C4-2B (cell line): ENCODE measurements around the gene CTNNA3.

Source experiments
- H3K27ac ChIP-seq: fragments of 450-650 bp; 2 replicates; pipeline ENCODE4 v1.5.1; 2017
- ZFX ChIP-seq: fragments of 450-650 bp; IDR thresholded peaks from 2 replicates; pipeline ENCODE4 v1.6.1; 2017
- TF ChIP-seq, protein P1 (sequence below): fragments of 450-650 bp; conservative IDR thresholded peaks from 2 replicates; pipeline ENCODE4 v1.5.1; 2017; ENCODE audit warnings: mild to moderate bottlenecking

The CTNNA3 gene

DNA sequence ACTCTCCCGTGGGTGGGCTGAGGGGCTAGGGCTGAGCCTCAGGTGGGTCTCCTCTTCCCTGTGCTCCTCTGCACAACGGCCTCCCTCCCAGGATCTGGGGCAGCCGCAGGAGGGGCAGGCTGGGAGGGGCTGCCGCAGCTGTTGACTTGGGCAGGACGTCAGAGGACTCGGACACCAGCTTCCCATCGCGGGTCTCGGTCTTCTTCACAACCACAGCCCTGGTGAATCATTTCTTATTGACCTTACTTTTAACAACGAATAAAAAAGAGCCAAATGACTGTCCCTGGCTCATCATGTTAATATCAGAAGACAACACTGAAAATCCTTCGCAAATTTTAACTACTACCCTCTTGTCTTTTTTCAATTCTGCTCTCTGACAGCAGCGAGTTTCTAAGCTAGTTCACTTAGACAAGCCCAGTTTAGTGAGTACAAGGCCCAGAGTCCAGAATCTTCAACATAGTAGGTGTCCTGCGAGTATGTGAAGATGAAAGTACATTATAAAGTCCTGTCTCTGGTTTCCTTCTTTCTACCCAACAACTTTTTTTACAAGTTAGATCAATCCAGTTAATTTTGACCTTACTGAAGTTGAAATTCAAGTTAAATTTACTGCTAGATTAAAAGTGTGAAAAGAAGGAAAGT lies 32.4 kb downstream of the CTNNA3 start:
- no peak overlapping the region for H3K27ac ChIP-seq
- TF ChIP-seq, protein P1, sequence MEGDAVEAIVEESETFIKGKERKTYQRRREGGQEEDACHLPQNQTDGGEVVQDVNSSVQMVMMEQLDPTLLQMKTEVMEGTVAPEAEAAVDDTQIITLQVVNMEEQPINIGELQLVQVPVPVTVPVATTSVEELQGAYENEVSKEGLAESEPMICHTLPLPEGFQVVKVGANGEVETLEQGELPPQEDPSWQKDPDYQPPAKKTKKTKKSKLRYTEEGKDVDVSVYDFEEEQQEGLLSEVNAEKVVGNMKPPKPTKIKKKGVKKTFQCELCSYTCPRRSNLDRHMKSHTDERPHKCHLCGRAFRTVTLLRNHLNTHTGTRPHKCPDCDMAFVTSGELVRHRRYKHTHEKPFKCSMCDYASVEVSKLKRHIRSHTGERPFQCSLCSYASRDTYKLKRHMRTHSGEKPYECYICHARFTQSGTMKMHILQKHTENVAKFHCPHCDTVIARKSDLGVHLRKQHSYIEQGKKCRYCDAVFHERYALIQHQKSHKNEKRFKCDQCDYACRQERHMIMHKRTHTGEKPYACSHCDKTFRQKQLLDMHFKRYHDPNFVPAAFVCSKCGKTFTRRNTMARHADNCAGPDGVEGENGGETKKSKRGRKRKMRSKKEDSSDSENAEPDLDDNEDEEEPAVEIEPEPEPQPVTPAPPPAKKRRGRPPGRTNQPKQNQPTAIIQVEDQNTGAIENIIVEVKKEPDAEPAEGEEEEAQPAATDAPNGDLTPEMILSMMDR = no peak
- TF ChIP-seq ZFX = no peak

DNA sequence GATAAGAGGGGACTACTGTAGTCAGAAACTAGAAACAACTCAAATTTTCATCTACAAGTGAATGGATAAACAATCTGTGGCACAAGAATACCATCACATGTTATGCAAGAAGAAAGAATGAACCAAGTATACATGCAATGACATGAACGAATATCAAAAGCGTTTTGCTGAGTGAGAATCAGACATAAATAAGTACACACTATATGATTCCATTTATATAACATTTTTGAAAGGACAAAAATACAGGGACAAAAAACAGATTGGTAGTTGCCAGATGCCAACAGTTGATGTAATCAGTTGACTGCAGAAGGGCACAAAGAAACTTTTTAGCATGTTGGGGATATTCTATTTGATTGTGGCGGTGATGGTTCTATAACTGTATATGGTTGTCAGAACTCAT lies 33.6 kb downstream of the CTNNA3 start:
- no peak for TF ChIP-seq ZFX
- TF ChIP-seq, protein P1 = no peak
- H3K27ac ChIP-seq = no peak overlapping the region

DNA sequence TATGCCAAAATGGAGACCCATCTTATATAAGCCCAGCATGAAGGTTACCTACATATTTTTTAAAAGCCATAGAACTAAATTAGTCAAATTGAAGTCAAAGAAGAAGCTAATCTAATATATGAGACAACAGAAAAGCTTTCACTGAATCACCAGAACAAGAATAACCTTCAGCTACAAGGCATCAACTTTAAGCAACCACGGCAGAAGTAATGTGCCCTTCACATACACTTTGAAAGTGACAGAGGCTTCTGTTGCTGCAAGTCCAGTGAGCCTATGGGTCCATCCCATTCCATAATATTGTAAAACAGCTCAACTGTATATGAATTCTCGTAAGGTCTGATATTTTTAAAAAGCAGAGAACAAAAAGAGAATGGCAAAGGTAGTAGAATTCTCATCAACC lies 36.5 kb downstream of the CTNNA3 start:
- TF ChIP-seq ZFX = no peak
- TF ChIP-seq, protein P1 = no peak
- no peak overlapping the region for H3K27ac ChIP-seq

DNA sequence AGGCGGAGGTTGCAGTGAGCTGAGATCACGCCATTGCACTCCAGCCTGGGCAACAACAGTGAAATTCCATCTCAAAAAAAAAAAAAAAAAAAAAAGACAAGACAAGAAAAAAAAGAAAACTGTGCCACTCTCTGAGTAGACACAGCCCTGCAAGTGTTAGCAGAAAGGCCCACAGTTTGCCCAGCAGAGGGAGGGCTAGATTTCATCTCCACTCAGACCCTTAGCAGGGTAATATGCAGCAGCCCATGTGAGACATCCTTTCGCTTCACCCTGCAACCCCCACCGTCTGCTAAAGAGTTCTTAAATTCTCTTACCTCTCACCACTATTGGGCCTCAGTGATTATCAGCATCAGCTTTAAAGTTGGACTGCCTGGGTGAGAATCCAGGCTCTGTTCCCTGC lies 38.2 kb downstream of the CTNNA3 start:
- H3K27ac ChIP-seq = no peak overlapping the region
- TF ChIP-seq, protein P1 = no peak
- TF ChIP-seq ZFX = no peak

DNA sequence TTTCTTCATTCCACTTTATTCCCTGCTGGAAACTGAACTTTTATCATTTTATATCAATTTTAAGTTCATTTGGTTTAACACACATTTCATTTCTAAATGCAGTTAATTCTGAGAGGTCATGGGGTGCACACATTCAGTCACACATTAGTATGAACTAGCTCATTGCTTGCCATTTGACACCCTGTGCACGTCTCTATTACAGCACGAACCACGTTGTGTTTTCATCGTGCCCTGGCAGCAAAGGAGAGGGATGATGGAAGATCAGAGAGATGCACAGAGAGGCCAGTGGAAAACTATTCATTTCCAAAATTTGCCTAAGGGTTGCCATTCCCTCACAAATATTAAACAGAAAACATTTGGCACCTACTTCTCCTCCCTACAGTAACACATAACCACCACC lies 45.4 kb downstream of the CTNNA3 start:
- TF ChIP-seq, protein P1 = no peak
- no peak for TF ChIP-seq ZFX
- no peak overlapping the region for H3K27ac ChIP-seq

DNA sequence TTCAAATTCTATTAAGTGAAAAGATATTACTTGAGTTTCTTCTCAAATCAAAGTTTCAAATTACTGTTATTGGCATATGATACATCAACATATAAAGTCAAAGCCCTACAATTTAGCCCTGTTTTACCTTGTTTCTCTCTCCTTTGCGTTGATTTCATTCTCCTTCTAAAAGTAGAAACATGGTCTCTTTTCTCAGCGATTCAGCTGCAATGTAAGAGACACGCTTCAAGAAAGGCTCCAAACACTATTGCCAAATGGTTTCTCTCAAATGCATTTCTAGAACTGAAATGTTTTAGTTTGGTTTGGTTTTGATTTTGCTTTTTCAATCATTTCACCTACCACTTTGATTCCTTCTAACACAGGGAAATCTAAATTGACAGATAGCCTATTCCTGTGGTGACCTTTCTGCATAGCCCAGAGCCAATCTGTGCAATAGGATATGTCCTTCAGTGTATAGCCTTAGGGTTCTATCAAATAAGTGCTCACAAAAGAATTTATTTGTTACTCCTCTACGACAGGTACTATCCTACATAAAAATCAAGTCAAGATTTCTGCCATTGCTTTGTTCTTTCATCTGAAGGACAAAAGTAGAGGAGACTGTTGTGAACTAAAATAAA lies 47.3 kb downstream of the CTNNA3 start:
- TF ChIP-seq, protein P1 = no peak
- TF ChIP-seq ZFX = no peak
- no peak overlapping the region for H3K27ac ChIP-seq

DNA sequence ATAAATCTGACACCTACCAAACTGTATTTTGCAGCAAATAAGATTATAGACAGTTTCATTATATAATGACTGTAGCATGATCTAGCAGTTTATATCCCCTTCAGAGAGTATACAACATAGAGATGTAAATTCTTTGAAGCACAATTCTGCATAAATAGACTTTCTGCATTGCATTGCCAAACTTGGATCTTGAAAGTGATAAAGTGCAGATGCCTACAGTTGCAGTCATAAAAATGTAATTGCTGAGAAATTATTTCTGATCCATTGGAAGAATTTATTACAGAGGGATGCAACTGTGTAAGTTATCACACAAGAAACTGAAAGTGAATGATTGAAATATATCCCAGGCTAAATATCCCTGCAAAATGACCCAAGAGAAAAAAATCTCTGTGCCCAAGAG lies 65.1 kb downstream of the CTNNA3 start:
- TF ChIP-seq, protein P1 = no peak
- no peak for TF ChIP-seq ZFX
- no peak overlapping the region for H3K27ac ChIP-seq
